BLaER1 (cell line): ENCODE data around the gene LRCH1.
A peak's percentile ranks its signal among the peaks of the same experiment; 100 is the strongest.

Source experiments
- H3K27ac ChIP-seq: shearing (Covaris generic); formaldehyde crosslinking; 2 replicates; pipeline ENCODE4 v1.8.1; 2022
- H3K27me3 ChIP-seq: shearing (Covaris generic); formaldehyde crosslinking; 2 replicates; pipeline ENCODE4 v1.8.1; 2022
- H3K36me3 ChIP-seq: shearing (Covaris generic); formaldehyde crosslinking; 2 replicates; pipeline ENCODE4 v1.8.1; 2022
- H3K4me1 ChIP-seq: shearing (Covaris generic); formaldehyde crosslinking; 2 replicates; pipeline ENCODE4 v1.8.1; 2022
- H3K4me2 ChIP-seq: shearing (Covaris generic); formaldehyde crosslinking; 2 replicates; pipeline ENCODE4 v1.8.1; 2022
- H3K4me3 ChIP-seq: shearing (Covaris generic); formaldehyde crosslinking; 2 replicates; pipeline ENCODE4 v1.8.1; 2022
- H3K9ac ChIP-seq: shearing (Covaris generic); formaldehyde crosslinking; 2 replicates; pipeline ENCODE4 v1.8.1; 2022
- H3K9me3 ChIP-seq: shearing (Covaris generic); formaldehyde crosslinking; 2 replicates; pipeline ENCODE4 v1.8.1; 2022
- H4K20me1 ChIP-seq: shearing (Covaris generic); formaldehyde crosslinking; 2 replicates; pipeline ENCODE4 v1.8.1; 2022
- Cebpa-rat ChIP-seq: shearing (Covaris generic); IDR thresholded peaks from 2 replicates; pipeline ENCODE4 v1.8.1; 2022

The LRCH1 gene

GRCh38 chr13:46617885-46618284 lies 64.9 kb downstream of the LRCH1 start:
- Histone ChIP-seq H3K36me3 (peaks cover 11% of the 10 kb centered on the region; the same call in 1 of the 2 replicates), H3K27ac (no peak overlapping the region), H3K9me3 (no peaks in the 10 kb centered on the region), H3K27me3 (no peaks in the 10 kb centered on the region), H3K4me1 (peaks cover 73% of the 10 kb centered on the region), H4K20me1 (peaks cover 50% of the 10 kb centered on the region), H3K4me2 (peak overlapping the region; percentile 45), H3K4me3 (no peak overlapping the region), H3K9ac (no peak overlapping the region)
- TF ChIP-seq Cebpa-rat, result no peak

- Histone ChIP-seq H3K4me1 (peaks cover 76% of the 10 kb centered on the region), H3K9me3 (no peaks in the 10 kb centered on the region), H3K9ac (no peak overlapping the region), H3K36me3 (peaks cover 5% of the 10 kb centered on the region; the same call in 1 of the 2 replicates), H3K27me3 (no peaks in the 10 kb centered on the region), H4K20me1 (peaks cover 59% of the 10 kb centered on the region), H3K4me3 (no peak overlapping the region), H3K27ac (0 out of 2 replicates have a peak overlapping the region, but pooled peaks have one; percentile 25), H3K4me2 (peak overlapping the region; percentile 45)
- TF ChIP-seq Cebpa-rat, result no peak
These were observed 65.8 kb downstream of the LRCH1 start for GRCh38 chr13:46618694-46619254.

DNA sequence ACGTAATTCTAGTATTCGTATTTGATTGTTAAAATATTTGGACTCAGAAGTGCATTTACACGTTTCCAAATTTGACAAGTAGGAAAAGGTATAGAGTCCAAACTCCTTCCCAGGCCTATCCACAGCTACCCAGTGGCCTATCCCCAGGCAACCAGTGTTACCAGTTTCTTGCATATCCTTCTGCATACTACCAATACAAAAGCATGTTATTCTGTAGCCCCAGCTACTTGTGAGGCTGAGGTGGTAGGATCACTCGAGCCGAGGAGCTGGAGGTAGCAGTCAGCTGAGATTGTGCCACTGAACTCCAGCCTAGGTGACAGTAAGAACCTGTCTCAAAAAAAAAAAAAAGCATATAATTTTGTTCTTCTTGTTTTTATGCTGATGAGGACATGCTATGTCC lies 67.1 kb downstream of the LRCH1 start:
- TF ChIP-seq Cebpa-rat, result no peak
- Histone ChIP-seq H4K20me1 (peaks cover 71% of the 10 kb centered on the region), H3K9me3 (no peaks in the 10 kb centered on the region), H3K4me3 (no peak overlapping the region), H3K27ac (no peak overlapping the region), H3K4me2 (no peak overlapping the region), H3K27me3 (no peaks in the 10 kb centered on the region), H3K36me3 (peaks cover 4% of the 10 kb centered on the region; the same call in 1 of the 2 replicates), H3K4me1 (peaks cover 76% of the 10 kb centered on the region), H3K9ac (no peak overlapping the region)

- no peak overlapping the region for H3K4me2 ChIP-seq
- H3K4me1 ChIP-seq, result peaks cover 76% of the 10 kb centered on the region
- H3K9me3 ChIP-seq, result no peaks in the 10 kb centered on the region
- H3K4me3 ChIP-seq, result no peak overlapping the region
- TF ChIP-seq Cebpa-rat, result no peak
- H3K27ac ChIP-seq, result no peak overlapping the region
- H3K9ac ChIP-seq, result no peak overlapping the region
- H4K20me1 ChIP-seq, result peaks cover 71% of the 10 kb centered on the region
- 0 out of 2 replicates have a peak, but pooled peaks cover under 1% of the 10 kb centered on the region for H3K36me3 ChIP-seq
- H3K27me3 ChIP-seq, result no peaks in the 10 kb centered on the region
These were observed 67.5 kb downstream of the LRCH1 start for GRCh38 chr13:46620471-46620870.

DNA sequence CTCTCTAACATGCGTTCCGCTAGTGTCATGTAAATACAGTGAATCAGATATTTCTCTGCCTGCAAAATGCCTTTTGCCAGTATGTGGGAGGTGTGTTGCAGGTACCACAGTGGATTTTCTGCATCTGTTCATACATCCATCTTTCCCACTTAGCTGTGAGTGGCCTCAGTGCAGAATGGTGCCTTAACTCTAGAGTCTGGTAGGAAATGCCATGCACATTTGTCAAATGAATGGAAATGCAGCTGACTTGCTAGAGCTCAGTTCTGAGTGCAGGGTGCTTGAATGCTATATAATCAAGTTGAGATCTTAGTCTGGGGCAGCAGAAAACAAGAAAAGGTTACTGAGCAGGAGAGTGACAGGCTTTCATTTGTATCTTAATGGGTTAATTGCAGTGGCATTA lies 68.2 kb downstream of the LRCH1 start:
- Histone ChIP-seq H3K9ac (no peak overlapping the region), H3K4me3 (no peak overlapping the region), H3K36me3 (no peaks in the 10 kb centered on the region), H4K20me1 (peaks cover 70% of the 10 kb centered on the region), H3K4me2 (no peak overlapping the region), H3K27me3 (no peaks in the 10 kb centered on the region), H3K9me3 (no peaks in the 10 kb centered on the region), H3K4me1 (peaks cover 76% of the 10 kb centered on the region), H3K27ac (no peak overlapping the region)
- TF ChIP-seq Cebpa-rat, result no peak

- no peaks in the 10 kb centered on the region for H3K9me3 ChIP-seq
- H3K27ac ChIP-seq, result no peak overlapping the region
- H3K4me3 ChIP-seq, result no peak overlapping the region
- peaks cover 70% of the 10 kb centered on the region for H4K20me1 ChIP-seq
- TF ChIP-seq Cebpa-rat, result no peak
- H3K9ac ChIP-seq, result no peak overlapping the region
- peaks cover 68% of the 10 kb centered on the region for H3K4me1 ChIP-seq
- no peak overlapping the region for H3K4me2 ChIP-seq
- H3K27me3 ChIP-seq, result no peaks in the 10 kb centered on the region
- H3K36me3 ChIP-seq, result no peaks in the 10 kb centered on the region
These were observed 69.0 kb downstream of the LRCH1 start for GRCh38 chr13:46621792-46622629.

DNA sequence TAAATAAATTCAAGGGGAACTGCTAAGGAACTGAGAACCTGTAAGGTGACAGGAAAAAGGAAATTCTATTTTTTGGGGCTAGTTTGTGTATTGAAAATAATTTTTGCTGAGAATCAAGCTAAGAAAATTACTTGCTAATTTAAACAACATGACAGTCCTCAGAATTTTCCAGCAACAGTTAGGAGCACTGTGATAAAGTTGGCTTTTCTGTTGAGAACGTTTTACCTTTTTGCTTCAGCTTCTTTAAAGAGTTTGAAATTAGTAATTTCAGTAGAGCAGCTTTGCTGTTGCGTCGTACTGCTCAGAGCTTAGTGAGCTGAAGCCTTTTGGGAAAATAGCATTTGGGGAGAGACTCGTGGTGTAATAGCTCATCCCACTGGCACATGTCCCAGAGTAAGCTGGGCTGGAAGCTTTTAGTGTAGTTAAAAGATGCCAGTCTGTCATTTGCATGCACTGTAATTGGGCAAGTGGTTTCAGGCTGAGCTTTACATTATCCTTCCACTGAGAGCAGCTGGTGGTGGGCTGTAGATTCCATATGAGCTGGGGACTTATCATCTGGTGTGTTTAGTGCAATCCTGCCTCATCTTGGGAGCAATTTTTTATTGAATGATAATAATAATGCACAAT lies 69.8 kb downstream of the LRCH1 start:
- TF ChIP-seq Cebpa-rat, result no peak
- Histone ChIP-seq H4K20me1 (peaks cover 70% of the 10 kb centered on the region), H3K27me3 (no peaks in the 10 kb centered on the region), H3K4me3 (no peak overlapping the region), H3K36me3 (no peaks in the 10 kb centered on the region), H3K27ac (no peak overlapping the region), H3K4me1 (peaks cover 61% of the 10 kb centered on the region), H3K9ac (no peak overlapping the region), H3K4me2 (no peak overlapping the region), H3K9me3 (no peaks in the 10 kb centered on the region)

- Histone ChIP-seq H4K20me1 (peaks cover 76% of the 10 kb centered on the region), H3K9me3 (no peaks in the 10 kb centered on the region), H3K4me2 (no peak overlapping the region), H3K4me1 (peaks cover 51% of the 10 kb centered on the region), H3K9ac (no peak overlapping the region), H3K36me3 (no peaks in the 10 kb centered on the region), H3K27ac (no peak overlapping the region), H3K27me3 (no peaks in the 10 kb centered on the region), H3K4me3 (no peak overlapping the region)
- no peak for TF ChIP-seq Cebpa-rat
These were observed 71.4 kb downstream of the LRCH1 start for GRCh38 chr13:46624353-46624752.

GRCh38 chr13:46624821-46625220 lies 71.9 kb downstream of the LRCH1 start:
- no peak overlapping the region for H3K4me2 ChIP-seq
- H3K27ac ChIP-seq, result no peak overlapping the region
- H3K9me3 ChIP-seq, result no peaks in the 10 kb centered on the region
- no peaks in the 10 kb centered on the region for H3K36me3 ChIP-seq
- H3K27me3 ChIP-seq, result no peaks in the 10 kb centered on the region
- H3K4me3 ChIP-seq, result no peak overlapping the region
- peaks cover 52% of the 10 kb centered on the region for H3K4me1 ChIP-seq
- no peak overlapping the region for H3K9ac ChIP-seq
- no peak for TF ChIP-seq Cebpa-rat
- peaks cover 79% of the 10 kb centered on the region for H4K20me1 ChIP-seq

DNA sequence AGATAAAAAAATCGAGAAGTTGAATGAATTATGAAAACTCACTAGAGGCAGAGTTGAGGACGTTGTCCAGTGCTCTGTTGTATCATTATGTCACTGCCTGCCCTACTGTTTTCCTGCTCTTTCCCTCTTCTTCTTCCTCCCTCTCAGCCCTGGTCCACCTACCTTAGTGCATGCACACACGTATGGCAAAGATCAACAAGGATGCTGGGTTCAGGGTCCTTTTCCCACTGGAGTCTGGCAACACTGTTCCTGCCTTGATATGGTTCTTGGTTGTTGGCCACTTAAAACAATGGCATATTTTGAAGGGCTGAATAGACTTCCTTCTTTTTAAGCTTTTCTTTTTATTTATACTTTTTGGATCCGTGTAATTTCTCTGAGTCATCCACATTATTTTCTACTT lies 74.5 kb downstream of the LRCH1 start:
- Histone ChIP-seq H3K9ac (no peak overlapping the region), H3K27ac (no peak overlapping the region), H3K36me3 (no peaks in the 10 kb centered on the region), H4K20me1 (peaks cover 78% of the 10 kb centered on the region), H3K9me3 (no peaks in the 10 kb centered on the region), H3K4me2 (no peak overlapping the region), H3K27me3 (no peaks in the 10 kb centered on the region), H3K4me3 (no peak overlapping the region), H3K4me1 (peaks cover 53% of the 10 kb centered on the region)
- no peak for TF ChIP-seq Cebpa-rat
